NCI-H524 treated with DMSO at 0.1 percent for 48 hours (cell line): ENCODE data around the gene FGD3.
"Not testable (repeated sequence)": the region's sequence is repeated elsewhere in the genome, so short reads cannot be mapped to it uniquely, and the experiment has no call there.

Experiments used
- DNase-seq: peaks from one replicate; lab custom pipeline; 2025; lab: John Stamatoyannopoulos, UW

The FGD3 gene

GRCh38 chr9:92978345-92978875 lies 31.1 kb downstream of the FGD3 start:
- DNase-seq: no peak

- no peak for DNase-seq
Observed at GRCh38 chr9:92979283-92980056, 32.1 kb downstream of the FGD3 start.

- DNase-seq: no peak
Observed at GRCh38 chr9:92980085-92980745, 32.9 kb downstream of the FGD3 start.

DNA sequence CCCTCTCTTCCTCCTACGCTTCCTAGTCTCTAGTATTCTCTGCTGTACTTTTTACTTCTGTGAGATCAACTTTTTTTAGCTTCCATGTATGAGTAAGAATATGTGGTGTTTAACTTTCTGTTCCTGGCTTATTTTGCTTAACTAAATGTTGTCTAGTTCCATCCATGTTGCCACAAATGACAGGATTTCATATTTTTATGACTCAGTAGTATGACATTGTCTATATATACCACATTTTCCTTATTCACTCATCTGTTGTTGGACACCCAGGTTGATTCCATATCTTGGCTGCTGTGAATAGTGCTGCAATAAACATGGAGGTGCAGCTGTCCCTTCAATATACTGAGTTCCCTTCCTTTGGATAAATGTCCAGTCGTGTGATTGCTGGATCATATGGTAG lies 34.8 kb downstream of the FGD3 start:
- no peak for DNase-seq

DNA sequence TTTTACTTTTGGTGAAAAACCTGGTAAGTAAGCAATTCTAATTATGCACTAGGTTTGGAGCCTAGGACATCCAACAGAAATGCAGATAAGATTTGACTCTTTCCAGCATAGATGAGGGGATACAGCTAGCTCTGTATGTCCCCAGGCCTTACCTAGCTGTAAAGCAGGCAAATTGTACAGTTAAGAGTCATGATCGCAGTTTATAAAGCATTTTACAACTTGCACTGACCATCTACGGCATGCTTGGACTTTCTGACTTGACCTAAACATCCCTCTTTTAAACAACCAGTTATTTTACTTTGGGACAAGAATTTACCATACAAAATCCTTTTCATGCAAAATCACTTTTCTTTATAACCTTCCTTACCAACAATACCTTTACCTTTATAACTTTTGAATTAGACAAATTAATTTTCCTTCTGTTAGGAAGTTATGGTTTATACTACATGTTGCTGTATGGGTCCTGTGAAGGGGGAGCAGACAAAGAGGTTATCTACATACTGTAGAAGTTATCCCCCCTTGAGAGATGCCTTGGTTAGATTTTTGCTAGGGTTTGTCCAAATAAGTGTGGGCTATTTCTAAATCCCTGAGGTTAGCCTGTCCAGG lies 36.8 kb downstream of the FGD3 start:
- DNase-seq: no peak

- DNase-seq: no peak
Observed at GRCh38 chr9:92984976-92985375, 37.7 kb downstream of the FGD3 start.

GRCh38 chr9:92986176-92987119 lies 39.1 kb downstream of the FGD3 start:
- DNase-seq: no peak

GRCh38 chr9:92988215-92988768 lies 41.0 kb downstream of the FGD3 start:
- DNase-seq: no peak

- no peak for DNase-seq
Observed at GRCh38 chr9:92989561-92989960, 42.2 kb downstream of the FGD3 start.

DNA sequence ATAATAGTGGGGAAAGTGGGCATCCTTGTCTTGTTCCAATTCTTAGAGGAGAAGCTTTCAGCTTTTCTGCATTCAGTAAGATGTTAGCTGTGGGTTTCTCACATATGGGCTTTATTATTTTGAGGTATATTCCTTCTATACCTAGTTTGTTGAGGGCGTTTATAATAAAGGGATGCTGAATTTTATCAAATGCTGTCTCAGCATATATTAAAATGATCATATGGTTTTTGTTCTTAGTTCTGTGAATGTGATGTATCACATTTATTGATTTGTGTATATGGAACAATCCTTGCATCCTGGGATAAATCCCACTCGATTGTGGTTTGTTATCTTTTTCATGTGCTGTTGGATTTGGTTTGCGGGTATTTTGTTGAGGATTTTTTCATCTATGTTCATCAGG lies 43.1 kb downstream of the FGD3 start:
- no peak for DNase-seq

- no peak for DNase-seq
Observed at GRCh38 chr9:92992549-92992948, 45.2 kb downstream of the FGD3 start.

DNA sequence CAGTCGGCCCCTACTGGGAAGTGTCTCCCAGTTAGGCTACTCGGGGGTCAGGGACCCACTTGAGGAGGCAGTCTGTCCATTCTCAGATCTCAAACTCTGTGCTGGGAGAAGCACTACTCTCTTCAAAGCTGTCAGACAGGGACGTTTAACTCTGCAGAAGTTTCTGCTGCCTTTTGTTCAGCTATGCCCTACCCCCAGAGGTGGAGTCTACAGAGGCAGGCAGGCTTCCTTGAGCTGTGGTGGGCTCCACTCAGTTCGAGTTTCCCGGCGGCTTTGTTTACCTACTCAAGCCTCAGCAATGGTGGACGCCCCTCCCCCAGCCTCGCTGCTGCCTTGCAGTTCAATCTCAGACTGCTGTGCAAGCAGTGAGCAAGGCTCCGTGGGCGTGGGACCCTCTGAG lies 51.5 kb downstream of the FGD3 start:
- DNase-seq: not testable (repeated sequence)

DNA sequence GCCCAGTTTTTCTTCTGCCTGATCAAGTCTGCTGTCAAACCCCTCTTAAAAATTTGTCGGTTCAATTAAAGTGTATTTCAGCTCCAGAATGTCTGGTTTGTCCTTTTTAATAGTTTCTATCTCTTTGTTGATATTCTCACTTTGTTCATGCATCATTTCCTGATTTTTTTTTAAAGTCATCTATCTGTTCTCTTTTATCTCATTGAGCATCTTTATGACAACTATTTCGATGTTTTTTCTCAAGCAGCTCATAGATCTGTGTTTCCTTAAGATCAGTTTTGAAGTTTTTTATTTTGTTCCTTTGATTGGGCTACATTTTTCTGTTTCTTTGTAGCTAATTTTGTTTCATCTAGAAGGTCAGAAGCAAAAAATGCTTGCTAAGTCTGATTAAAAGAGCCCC lies 53.7 kb downstream of the FGD3 start:
- DNase-seq: no peak

DNA sequence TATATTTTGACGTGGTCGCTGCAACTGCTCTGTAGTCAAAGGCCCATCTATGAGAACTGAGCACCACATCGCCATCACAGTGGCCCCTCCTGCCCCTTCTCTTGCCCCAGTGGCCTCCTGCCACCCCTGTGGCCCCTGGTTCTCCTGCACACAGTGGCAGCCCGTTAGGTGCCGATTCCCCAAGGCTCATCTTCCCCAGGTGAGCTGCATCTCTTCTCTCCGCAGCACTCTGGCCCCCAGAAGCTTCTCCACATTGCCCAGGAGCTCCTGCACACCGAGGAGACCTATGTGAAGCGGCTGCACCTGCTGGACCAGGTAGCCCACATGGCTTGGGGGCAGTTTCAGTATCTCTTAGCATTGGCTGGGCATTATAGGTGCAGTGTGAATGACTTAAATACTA lies 55.4 kb downstream of the FGD3 start:
- no peak for DNase-seq

DNA sequence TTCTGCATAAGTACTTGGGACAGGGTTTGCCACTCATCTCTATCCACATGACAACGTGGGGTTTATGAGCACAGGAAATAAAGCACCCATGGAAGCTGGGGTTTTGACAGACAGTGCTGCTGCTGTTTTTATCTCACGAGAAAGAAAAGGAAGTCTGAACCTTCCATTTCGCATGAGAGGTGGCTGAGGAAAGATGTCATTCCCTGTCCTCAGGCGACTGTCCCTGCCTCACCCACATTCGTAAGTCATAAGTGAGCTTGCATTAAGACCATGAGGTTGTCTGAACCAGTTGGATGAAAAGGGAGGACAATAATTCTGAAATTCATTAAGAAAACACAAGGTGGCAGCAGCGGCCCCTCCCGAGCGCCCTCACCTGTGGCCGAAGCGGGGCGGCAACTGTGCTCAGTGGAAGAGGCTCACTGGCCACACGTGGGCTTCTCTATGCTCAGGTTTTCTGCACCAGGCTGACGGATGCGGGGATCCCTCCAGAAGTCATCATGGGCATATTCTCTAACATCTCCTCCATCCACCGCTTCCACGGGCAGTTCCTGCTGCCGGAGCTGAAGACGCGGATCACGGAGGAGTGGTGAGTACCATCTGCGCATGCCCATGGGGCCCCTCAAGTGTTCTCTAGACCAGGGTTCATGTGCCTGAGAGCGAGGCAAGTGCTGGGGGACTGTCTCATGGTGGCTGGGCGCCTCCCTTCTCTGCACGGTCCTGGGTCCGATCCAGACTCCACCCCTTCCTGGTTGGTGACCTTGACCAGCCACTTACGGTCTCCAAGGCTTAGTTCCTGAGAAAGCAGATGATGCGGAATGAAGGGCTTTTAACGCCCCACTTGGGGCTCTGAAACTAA lies 56.5 kb downstream of the FGD3 start:
- DNase-seq: peak; percentile 55

- no peak for DNase-seq
Observed at GRCh38 chr9:93004561-93004960, 57.2 kb downstream of the FGD3 start.

- no peak for DNase-seq
Observed at GRCh38 chr9:93005876-93006275, 58.6 kb downstream of the FGD3 start.

GRCh38 chr9:93007529-93008058 lies 60.3 kb downstream of the FGD3 start:
- DNase-seq: no peak

DNA sequence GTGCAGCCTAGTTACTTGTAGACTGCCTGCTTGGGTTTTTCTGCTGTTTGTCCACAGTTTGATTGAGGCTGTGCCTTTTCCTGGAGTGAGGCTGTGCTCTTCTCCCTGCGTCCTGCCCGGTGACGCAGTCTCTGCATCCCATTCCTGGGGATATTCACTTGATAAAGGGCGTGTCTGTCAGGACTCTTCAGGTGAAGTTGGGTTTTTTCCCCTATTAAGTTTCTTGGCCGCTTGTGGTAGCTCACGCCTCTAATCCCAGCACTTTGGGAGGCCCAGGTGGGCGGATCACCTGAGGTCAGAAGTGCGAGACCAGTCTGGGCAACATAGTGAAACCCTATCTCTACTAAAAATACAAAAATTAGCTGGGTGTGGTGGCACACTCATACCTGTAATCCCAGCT lies 61.1 kb downstream of the FGD3 start:
- no peak for DNase-seq

- no peak for DNase-seq
Observed at GRCh38 chr9:93009337-93010015, 62.2 kb downstream of the FGD3 start.
